Mammary epithelial cell (primary cell): Measurements from ENCODE around the gene GOLGA5.

Source experiments
- EZH2 ChIP-seq: IDR thresholded peaks from 2 replicates; pipeline ENCODE4 v1.6.1; 2012; ENCODE audit warnings: low read length, inconsistent platforms, borderline replicate concordance
- TF ChIP-seq, protein P1 (sequence below), 2 donors: IDR thresholded peaks in 1 of 2; conservative IDR thresholded peaks in 1 of 2; 2 replicates each; pipeline ENCODE4 v1.5.1; 2011 to 2012; ENCODE audit warnings: inconsistent platforms in 2 of 2, low read length in 2 of 2, mild to moderate bottlenecking in 2 of 2, control low read depth in 1 of 2, low read depth in 1 of 2; ENCODE audit not compliant: insufficient read depth in 1 of 2; ENCODE audit errors: extremely low read depth in 1 of 2

DNA sequence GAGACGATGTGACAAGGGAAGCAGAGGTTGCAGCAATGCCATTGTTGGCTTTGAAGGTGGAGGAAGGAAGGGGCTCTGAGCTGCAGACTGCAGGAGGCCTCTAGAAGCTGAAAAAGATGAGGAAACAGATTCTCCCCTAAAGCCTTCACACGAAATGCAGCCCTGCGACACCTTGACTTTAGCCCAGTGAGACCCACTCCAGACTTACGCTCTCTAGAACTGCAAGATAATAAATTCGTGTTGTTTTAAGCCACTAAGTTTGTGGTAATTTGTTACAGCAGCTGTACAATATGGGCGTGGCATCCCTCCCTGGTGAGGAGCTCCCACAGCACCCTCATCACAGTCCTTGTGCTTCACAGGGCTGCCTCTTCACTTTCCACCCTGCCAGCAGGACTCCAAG lies 53.2 kb downstream of the GOLGA5 start:
- TF ChIP-seq, protein P1, sequence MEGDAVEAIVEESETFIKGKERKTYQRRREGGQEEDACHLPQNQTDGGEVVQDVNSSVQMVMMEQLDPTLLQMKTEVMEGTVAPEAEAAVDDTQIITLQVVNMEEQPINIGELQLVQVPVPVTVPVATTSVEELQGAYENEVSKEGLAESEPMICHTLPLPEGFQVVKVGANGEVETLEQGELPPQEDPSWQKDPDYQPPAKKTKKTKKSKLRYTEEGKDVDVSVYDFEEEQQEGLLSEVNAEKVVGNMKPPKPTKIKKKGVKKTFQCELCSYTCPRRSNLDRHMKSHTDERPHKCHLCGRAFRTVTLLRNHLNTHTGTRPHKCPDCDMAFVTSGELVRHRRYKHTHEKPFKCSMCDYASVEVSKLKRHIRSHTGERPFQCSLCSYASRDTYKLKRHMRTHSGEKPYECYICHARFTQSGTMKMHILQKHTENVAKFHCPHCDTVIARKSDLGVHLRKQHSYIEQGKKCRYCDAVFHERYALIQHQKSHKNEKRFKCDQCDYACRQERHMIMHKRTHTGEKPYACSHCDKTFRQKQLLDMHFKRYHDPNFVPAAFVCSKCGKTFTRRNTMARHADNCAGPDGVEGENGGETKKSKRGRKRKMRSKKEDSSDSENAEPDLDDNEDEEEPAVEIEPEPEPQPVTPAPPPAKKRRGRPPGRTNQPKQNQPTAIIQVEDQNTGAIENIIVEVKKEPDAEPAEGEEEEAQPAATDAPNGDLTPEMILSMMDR (conservative IDR thresholded peaks at IDR 0.05 in 1 of 2, IDR thresholded peaks at IDR 0.05 in 1 of 2; ENCODE audit: extremely low read depth in 1 of 2, insufficient read depth in 1 of 2, low read depth in 1 of 2, low read length in 2 of 2), result no peak
- no peak for TF ChIP-seq EZH2
